SK-N-SH (cell line): ENCODE data around the gene GASK1A.

Source experiments
- EZH2phosphoT487 ChIP-seq: fragments of 200-600 bp; sonication (generic); IDR thresholded peaks from 2 replicates; pipeline ENCODE4 v1.6.1; 2017; ENCODE audit warnings: low read depth, mixed run types, mild to moderate bottlenecking, antibody characterized with exemption, moderate library complexity, borderline replicate concordance
- FOSL2 ChIP-seq: IDR thresholded peaks from 2 replicates; pipeline ENCODE4 v1.4.0; 2012; ENCODE audit warnings: low read depth, mild to moderate bottlenecking, moderate library complexity, borderline replicate concordance
- FOXM1 ChIP-seq: IDR thresholded peaks from 2 replicates; pipeline ENCODE4 v1.4.0; 2012; ENCODE audit warnings: low read depth, mild to moderate bottlenecking
- GATA2 ChIP-seq: sonication (generic); formaldehyde crosslinking; IDR thresholded peaks from 2 replicates; pipeline ENCODE4 v1.5.0; 2020; ENCODE audit warnings: mild to moderate bottlenecking, missing genetic modification reagents
- IRF3 ChIP-seq: fragments of 150-350 bp; IDR thresholded peaks from 2 replicates; pipeline ENCODE4 v1.6.1; 2016; ENCODE audit warnings: mild to moderate bottlenecking, low read depth, low read length
- MAX ChIP-seq: IDR thresholded peaks from 2 replicates; pipeline ENCODE4 v1.4.0; 2012; ENCODE audit warnings: low read depth
- RAD21 ChIP-seq: IDR thresholded peaks from 2 replicates; pipeline ENCODE4 v1.6.1; 2012; ENCODE audit warnings: mild to moderate bottlenecking, low read length
- REST ChIP-seq: IDR thresholded peaks from 2 replicates; pipeline ENCODE4 v1.6.1; 2012; ENCODE audit warnings: mild to moderate bottlenecking, low read depth, low read length, moderate library complexity
- SIN3A ChIP-seq: IDR thresholded peaks from 2 replicates; pipeline ENCODE4 v1.6.1; 2012; ENCODE audit warnings: low read depth, mild to moderate bottlenecking, low read length, moderate library complexity, borderline replicate concordance
- TAF1 ChIP-seq: IDR thresholded peaks from 2 replicates; pipeline ENCODE4 v1.6.1; 2012; ENCODE audit warnings: low read depth, mild to moderate bottlenecking, low read length, moderate library complexity, borderline replicate concordance
- TEAD4 ChIP-seq: IDR thresholded peaks from 2 replicates; pipeline ENCODE4 v1.4.0; 2012; ENCODE audit warnings: mild to moderate bottlenecking, borderline replicate concordance; ENCODE audit not compliant: insufficient read depth
- USF2 ChIP-seq: fragments of 150-350 bp; IDR thresholded peaks from 2 replicates; pipeline ENCODE4 v1.6.1; 2017; ENCODE audit warnings: antibody characterized with exemption, low read length, low read depth, borderline replicate concordance
- TF ChIP-seq, protein P1 (sequence below): fragments of 200-600 bp; sonication (generic); IDR thresholded peaks from 2 replicates; pipeline ENCODE4 v1.6.1; 2017; ENCODE audit warnings: antibody characterized with exemption, mild to moderate bottlenecking, moderate library complexity
- TF ChIP-seq, protein P2 (sequence below): IDR thresholded peaks from 2 replicates; pipeline ENCODE4 v1.4.0; 2012; ENCODE audit warnings: low read depth, borderline replicate concordance

DNA sequence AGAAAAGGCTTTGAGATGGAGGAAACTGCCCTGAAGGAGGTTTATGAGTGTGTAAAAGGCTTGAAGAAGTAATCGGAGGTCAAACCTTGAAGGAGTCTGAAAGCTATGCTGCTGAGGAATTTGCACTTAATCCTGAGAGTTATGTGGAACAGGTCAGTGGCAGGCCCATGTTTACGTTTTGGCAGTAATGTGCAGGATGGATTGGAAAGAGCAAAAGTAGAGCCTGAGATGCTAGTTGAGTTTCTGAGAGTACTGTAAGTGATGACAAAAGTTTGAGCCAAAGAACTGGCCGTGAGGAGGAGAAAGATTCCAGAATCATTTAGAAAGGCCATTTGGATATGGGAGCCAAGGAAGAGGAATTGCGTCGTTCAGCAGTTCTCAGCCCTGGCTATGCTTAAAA, 3.2 kb upstream of the GASK1A start:
- TF ChIP-seq, protein P1, sequence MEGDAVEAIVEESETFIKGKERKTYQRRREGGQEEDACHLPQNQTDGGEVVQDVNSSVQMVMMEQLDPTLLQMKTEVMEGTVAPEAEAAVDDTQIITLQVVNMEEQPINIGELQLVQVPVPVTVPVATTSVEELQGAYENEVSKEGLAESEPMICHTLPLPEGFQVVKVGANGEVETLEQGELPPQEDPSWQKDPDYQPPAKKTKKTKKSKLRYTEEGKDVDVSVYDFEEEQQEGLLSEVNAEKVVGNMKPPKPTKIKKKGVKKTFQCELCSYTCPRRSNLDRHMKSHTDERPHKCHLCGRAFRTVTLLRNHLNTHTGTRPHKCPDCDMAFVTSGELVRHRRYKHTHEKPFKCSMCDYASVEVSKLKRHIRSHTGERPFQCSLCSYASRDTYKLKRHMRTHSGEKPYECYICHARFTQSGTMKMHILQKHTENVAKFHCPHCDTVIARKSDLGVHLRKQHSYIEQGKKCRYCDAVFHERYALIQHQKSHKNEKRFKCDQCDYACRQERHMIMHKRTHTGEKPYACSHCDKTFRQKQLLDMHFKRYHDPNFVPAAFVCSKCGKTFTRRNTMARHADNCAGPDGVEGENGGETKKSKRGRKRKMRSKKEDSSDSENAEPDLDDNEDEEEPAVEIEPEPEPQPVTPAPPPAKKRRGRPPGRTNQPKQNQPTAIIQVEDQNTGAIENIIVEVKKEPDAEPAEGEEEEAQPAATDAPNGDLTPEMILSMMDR: no peak
- TF ChIP-seq MAX: no peak
- no peak for TF ChIP-seq RAD21
- TF ChIP-seq USF2: no peak
- TF ChIP-seq TAF1: no peak
- TF ChIP-seq, protein P2, sequence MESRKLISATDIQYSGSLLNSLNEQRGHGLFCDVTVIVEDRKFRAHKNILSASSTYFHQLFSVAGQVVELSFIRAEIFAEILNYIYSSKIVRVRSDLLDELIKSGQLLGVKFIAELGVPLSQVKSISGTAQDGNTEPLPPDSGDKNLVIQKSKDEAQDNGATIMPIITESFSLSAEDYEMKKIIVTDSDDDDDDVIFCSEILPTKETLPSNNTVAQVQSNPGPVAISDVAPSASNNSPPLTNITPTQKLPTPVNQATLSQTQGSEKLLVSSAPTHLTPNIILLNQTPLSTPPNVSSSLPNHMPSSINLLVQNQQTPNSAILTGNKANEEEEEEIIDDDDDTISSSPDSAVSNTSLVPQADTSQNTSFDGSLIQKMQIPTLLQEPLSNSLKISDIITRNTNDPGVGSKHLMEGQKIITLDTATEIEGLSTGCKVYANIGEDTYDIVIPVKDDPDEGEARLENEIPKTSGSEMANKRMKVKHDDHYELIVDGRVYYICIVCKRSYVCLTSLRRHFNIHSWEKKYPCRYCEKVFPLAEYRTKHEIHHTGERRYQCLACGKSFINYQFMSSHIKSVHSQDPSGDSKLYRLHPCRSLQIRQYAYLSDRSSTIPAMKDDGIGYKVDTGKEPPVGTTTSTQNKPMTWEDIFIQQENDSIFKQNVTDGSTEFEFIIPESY: no peak
- no peak for TF ChIP-seq FOSL2
- TF ChIP-seq TEAD4: no peak
- TF ChIP-seq IRF3: no peak
- no peak for TF ChIP-seq GATA2 (CRISPR knock-in tag)
- TF ChIP-seq SIN3A: no peak
- no peak for TF ChIP-seq EZH2phosphoT487
- no peak for TF ChIP-seq REST
- no peak for TF ChIP-seq FOXM1
